Measurements from ENCODE around the gene AAK1. TPM values are rescaled to one million over a fixed set of nuclear protein-coding genes. Genes with fewer than 3 reads are reported as not detected.

The AAK1 gene
- polyA plus RNA-seq, 1 donor from 2014 or later: 26.7 TPM

DNA sequence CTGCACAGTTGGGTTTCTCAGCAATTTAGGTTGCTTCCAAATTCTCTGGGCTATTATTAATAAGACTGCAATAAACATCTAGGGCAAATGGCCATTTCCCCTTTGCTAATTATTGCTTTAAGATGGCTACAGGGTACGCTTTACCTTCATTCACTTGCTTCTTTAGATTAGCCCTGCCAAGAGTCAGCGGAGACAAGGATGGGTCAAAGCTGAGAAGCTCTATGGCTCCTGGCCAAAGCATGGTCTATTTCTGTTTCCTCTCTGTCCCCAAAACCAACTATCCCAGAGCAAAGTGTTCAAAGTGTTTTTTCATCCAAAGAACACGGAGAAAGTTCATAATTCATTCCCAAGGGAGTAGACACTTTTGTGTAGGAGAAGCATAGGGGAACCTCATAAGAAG, 131.1 kb downstream of the AAK1 start:
- Histone ChIP-seq H3K4me3 (ENCODE audit: low read length) (no peak overlapping the region), H3K9me3 (ENCODE audit: low read length) (no peaks in the 10 kb centered on the region), H3K27me3 (ENCODE audit: insufficient read depth, low read depth, low read length) (no peaks in the 10 kb centered on the region), H4K20me1 (ENCODE audit: insufficient read depth) (no peaks in the 10 kb centered on the region), H3F3A (ENCODE audit: insufficient read depth, low read length, poor library complexity, severe bottlenecking) (no peaks in the 10 kb centered on the region), H3K79me2 (replicated peaks; ENCODE audit: insufficient read depth, low read length) (no peaks in the 10 kb centered on the region), H3K9me2 (ENCODE audit: insufficient read depth, low read length) (no peaks in the 10 kb centered on the region), H2AFZ (ENCODE audit: low read depth, low read length) (no peak overlapping the region), H3K36me3 (ENCODE audit: insufficient read depth, low read length) (no peaks in the 10 kb centered on the region), H3K9ac (ENCODE audit: low read length) (no peak overlapping the region), H3K4me2 (ENCODE audit: low read length) (no peak overlapping the region), H3K27ac (ENCODE audit: low read length) (no peak overlapping the region)
- no peak for TF ChIP-seq EP300 (conservative IDR thresholded peaks at IDR 0.05; ENCODE audit: poor library complexity, severe bottlenecking)
- TF ChIP-seq, protein P1, sequence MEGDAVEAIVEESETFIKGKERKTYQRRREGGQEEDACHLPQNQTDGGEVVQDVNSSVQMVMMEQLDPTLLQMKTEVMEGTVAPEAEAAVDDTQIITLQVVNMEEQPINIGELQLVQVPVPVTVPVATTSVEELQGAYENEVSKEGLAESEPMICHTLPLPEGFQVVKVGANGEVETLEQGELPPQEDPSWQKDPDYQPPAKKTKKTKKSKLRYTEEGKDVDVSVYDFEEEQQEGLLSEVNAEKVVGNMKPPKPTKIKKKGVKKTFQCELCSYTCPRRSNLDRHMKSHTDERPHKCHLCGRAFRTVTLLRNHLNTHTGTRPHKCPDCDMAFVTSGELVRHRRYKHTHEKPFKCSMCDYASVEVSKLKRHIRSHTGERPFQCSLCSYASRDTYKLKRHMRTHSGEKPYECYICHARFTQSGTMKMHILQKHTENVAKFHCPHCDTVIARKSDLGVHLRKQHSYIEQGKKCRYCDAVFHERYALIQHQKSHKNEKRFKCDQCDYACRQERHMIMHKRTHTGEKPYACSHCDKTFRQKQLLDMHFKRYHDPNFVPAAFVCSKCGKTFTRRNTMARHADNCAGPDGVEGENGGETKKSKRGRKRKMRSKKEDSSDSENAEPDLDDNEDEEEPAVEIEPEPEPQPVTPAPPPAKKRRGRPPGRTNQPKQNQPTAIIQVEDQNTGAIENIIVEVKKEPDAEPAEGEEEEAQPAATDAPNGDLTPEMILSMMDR (IDR thresholded peaks at IDR 0.05; ENCODE audit: poor library complexity, severe bottlenecking): no peak
- TF ChIP-seq POLR2AphosphoS5 (IDR thresholded peaks at IDR 0.05): no peak
- TF ChIP-seq MXI1 (conservative IDR thresholded peaks at IDR 0.05; ENCODE audit: poor library complexity, severe bottlenecking): no peak
- no peak for TF ChIP-seq TAF1 (IDR thresholded peaks at IDR 0.05; ENCODE audit: low read depth)
- no peak for TF ChIP-seq EZH2 (IDR thresholded peaks at IDR 0.05; ENCODE audit: borderline replicate concordance, insufficient read depth, low read length, poor library complexity, severe bottlenecking)
- TF ChIP-seq, protein P2, sequence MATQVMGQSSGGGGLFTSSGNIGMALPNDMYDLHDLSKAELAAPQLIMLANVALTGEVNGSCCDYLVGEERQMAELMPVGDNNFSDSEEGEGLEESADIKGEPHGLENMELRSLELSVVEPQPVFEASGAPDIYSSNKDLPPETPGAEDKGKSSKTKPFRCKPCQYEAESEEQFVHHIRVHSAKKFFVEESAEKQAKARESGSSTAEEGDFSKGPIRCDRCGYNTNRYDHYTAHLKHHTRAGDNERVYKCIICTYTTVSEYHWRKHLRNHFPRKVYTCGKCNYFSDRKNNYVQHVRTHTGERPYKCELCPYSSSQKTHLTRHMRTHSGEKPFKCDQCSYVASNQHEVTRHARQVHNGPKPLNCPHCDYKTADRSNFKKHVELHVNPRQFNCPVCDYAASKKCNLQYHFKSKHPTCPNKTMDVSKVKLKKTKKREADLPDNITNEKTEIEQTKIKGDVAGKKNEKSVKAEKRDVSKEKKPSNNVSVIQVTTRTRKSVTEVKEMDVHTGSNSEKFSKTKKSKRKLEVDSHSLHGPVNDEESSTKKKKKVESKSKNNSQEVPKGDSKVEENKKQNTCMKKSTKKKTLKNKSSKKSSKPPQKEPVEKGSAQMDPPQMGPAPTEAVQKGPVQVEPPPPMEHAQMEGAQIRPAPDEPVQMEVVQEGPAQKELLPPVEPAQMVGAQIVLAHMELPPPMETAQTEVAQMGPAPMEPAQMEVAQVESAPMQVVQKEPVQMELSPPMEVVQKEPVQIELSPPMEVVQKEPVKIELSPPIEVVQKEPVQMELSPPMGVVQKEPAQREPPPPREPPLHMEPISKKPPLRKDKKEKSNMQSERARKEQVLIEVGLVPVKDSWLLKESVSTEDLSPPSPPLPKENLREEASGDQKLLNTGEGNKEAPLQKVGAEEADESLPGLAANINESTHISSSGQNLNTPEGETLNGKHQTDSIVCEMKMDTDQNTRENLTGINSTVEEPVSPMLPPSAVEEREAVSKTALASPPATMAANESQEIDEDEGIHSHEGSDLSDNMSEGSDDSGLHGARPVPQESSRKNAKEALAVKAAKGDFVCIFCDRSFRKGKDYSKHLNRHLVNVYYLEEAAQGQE (IDR thresholded peaks at IDR 0.05; ENCODE audit: borderline replicate concordance): no peak
- no peak for TF ChIP-seq RAD21 (conservative IDR thresholded peaks at IDR 0.05)
- no peak for TF ChIP-seq SMC3 (conservative IDR thresholded peaks at IDR 0.05; ENCODE audit: poor library complexity)

DNA sequence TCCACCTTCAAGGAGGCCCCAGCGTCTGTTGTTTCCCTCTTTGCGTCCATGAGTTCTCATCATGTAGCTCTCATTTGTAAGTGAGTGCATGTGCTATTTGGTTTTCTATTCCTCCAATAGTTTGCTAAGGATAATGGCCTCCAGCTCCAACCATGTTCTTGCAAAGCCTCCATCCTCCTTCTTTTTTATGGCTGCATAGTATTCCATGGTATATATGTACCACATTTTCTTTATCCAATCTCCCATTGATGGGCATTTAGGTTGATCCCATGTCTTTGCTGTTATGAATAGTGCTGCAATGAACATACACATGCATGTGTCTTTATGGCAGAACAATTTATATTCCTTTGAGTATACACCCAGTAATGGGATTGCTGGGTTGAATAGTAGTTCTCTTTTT, 133.3 kb downstream of the AAK1 start:
- no peaks in the 10 kb centered on the region for H3K9me3 ChIP-seq (ENCODE audit: low read length)
- no peak overlapping the region for H3K4me3 ChIP-seq (ENCODE audit: low read length)
- no peaks in the 10 kb centered on the region for H3K79me2 ChIP-seq (replicated peaks; ENCODE audit: insufficient read depth, low read length)
- no peak overlapping the region for H2AFZ ChIP-seq (ENCODE audit: low read depth, low read length)
- H3K4me2 ChIP-seq (ENCODE audit: low read length): no peak overlapping the region
- no peak overlapping the region for H3K27ac ChIP-seq (ENCODE audit: low read length)
- H3F3A ChIP-seq (ENCODE audit: insufficient read depth, low read length, poor library complexity, severe bottlenecking): no peaks in the 10 kb centered on the region
- H3K9me2 ChIP-seq (ENCODE audit: insufficient read depth, low read length): no peaks in the 10 kb centered on the region
- TF ChIP-seq MXI1 (conservative IDR thresholded peaks at IDR 0.05; ENCODE audit: poor library complexity, severe bottlenecking) (no peak), EP300 (conservative IDR thresholded peaks at IDR 0.05; ENCODE audit: poor library complexity, severe bottlenecking) (no peak), EZH2 (IDR thresholded peaks at IDR 0.05; ENCODE audit: borderline replicate concordance, insufficient read depth, low read length, poor library complexity, severe bottlenecking) (no peak), SMC3 (conservative IDR thresholded peaks at IDR 0.05; ENCODE audit: poor library complexity) (no peak), POLR2AphosphoS5 (IDR thresholded peaks at IDR 0.05) (no peak), RAD21 (conservative IDR thresholded peaks at IDR 0.05) (no peak)
- TF ChIP-seq, protein P1 (IDR thresholded peaks at IDR 0.05; ENCODE audit: poor library complexity, severe bottlenecking): no peak
- TF ChIP-seq, protein P2 (IDR thresholded peaks at IDR 0.05; ENCODE audit: borderline replicate concordance): no peak
- H3K27me3 ChIP-seq (ENCODE audit: insufficient read depth, low read depth, low read length): no peaks in the 10 kb centered on the region
- no peak overlapping the region for H3K9ac ChIP-seq (ENCODE audit: low read length)
- no peaks in the 10 kb centered on the region for H3K36me3 ChIP-seq (ENCODE audit: insufficient read depth, low read length)
- no peaks in the 10 kb centered on the region for H4K20me1 ChIP-seq (ENCODE audit: insufficient read depth)

All from neural cell (in vitro differentiated cells).